NCI-H2196 treated with DMSO at 0.1 percent for 48 hours (cell line): ENCODE data around the gene PLAU.

ENCODE experiments used
- DNase-seq: peaks from one replicate; lab custom pipeline; 2025; ENCODE audit not compliant: unreplicated experiment; lab: John Stamatoyannopoulos, UW

Gene PLAU

DNA sequence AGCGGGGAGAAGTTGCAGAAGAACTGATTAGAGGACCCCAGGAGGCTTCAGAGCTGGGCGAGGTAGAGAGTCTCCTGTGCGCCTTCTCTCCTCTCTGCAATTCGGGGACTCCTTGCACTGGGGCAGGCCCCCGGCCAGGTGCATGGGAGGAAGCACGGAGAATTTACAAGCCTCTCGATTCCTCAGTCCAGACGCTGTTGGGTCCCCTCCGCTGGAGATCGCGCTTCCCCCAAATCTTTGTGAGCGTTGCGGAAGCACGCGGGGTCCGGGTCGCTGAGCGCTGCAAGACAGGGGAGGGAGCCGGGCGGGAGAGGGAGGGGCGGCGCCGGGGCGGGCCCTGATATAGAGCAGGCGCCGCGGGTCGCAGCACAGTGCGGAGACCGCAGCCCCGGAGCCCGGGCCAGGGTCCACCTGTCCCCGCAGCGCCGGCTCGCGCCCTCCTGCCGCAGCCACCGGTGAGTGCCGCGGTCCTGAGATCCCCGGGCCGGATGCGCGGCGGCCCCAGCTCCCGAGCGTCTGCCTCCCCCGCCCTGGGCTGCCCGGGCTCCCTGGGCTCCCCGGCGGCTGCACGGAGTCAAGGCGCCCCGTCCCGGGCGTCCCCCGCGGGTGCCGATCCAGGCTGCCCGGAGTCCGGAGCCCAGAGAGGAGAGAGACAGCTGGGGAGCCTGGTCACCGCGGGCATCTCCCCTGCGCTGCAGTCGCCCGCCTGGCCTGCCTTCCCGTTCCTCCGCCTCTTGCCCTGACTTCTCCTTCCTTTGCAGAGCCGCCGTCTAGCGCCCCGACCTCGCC lies at the start of gene PLAU:
Gene PLAU (plus strand): TSS at position 369 of the 789 bp plus-strand sequence. CDS start 424 bp downstream, outside the sequence.
- DNase-seq = no peak

DNA sequence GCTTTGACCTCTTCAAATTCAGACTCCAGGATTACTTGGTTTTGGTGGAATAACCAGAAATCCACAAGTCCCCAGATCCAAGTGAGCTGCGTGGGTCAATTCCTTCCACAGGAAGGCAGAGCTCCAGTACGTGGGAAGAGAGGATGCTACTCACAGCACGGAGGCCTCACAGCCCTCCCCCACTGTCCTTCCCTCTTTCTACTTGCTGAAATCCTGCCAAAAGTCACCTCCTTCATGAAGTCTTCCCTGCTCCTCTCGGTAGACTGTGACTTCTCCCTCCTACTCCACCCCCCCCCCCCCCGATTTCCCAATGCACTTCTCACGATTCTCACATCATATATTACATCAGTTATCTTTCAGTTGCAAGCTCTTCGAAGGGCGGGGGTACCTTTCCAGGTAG lies 48.9 kb upstream of the PLAU start:
- no peak for DNase-seq

DNA sequence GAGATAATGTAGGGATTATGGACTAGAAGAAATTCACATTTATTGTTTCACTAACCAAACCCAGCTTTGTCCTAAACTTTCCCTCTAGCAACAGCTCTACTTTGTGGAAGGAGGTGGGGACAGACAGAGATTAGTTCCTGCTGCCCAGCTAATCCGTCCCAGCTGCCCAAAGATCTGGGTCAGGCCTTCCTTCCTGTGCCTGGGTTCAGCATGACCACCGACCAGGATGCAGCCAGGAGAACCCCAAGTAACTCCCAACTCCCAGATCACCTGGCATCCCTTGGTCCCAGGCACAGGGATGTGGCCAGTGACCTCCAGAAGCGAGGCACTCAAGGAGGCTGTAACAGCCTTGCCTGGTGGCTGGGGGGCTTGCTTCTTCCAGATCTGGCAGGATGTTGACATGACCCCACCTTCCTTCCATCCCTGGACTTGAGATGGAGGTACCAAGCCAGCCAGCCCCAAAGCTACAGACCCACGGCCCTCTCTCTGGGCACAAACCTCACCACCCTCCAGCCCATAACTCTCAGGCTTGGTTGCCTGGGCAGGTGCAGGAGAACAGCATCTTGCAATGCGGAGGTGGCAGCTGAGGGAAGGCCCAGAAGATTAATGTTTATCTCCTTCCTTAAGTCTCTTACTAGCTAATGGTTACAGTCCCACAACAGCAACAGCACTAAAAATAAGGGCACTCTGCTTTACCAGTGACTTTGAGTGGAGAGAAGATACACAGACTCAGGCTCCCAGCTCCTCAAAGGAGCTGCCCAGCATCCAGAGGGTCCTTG lies 47.7 kb upstream of the PLAU start:
- no peak for DNase-seq

DNA sequence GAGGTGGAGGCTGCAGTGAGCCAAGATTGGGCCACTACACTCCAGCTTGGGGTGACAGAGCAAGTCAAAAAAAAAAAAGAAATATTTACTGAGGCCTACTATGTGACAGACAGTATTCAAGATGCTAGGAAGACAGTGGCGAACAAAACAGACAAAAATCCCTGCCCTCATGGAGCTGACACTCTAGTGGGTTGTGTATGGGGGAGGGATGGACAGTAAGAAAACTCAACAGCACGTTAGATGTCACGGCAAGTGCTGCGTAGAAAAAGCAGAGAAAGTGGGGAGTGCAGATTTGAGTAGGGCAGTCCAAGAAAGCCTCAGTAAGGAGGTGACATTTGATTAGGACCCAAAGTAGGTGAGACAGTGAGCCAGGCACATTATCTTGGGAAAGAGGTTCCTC lies 46.7 kb upstream of the PLAU start:
- DNase-seq = no peak

DNA sequence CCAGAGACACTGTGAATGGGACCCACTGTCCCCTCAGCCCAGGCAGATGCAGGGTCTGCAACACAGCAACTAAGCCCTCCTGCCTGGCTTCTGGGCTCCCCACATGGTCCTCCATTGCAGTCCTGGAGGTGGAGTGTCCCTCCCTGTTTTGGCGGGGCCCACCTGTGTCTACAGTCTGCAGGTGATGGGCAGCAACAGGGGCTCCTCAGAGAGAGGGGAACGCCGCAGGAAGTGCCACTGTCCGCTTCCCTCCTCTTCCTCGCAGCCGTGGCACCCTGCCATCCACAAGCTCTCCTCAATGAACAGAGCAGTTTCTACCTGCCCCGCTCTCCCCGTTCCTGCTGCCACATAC lies 45.8 kb upstream of the PLAU start:
- DNase-seq = no peak

DNA sequence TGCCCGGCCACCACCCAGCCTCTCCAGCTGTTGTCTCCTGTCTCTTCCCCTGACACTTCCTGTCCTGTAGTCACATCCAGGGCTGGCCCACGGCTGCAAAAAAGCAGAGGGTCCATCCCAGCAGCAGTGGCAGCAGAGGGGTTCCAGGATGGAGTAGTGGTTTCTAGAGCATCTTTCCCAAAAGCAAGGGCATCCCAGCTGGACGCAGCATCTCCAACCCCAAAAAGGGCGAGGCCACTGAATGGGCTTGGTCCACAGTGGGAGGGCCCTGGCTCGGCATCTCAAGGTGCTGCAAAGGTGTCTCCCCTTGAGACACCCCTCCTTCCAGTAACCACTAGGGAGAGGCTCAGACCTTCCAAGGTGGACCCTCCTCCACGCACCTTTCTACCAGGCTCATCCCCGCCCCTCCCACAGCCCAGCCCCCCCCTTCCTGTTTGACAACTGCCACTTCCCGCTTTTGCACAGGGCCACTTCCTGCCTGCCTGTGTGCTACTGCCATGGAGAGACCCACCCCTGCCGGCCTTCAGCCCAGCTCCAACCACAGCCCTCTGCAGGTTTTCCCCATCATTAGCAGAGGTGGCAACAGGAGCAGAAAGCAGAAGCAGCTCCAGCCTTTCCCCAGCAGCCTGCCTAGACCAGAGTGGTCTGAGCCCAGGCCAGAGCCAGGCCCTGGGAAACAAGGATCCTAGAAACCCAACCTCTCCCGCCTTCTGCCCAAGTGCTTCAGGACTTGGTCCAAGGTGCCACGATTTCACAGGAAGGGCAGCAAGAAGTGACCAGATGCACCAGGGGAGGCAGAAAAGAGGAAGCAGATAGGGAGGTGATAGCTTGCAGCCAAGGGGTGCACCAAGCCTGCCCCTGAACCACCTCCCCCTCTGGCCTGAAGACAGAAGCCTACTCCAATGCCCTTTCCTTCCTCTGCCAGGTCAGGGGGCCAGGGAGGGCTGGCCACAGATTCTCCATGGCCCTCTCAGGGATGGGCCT lies 45.2 kb upstream of the PLAU start:
- DNase-seq = no peak

DNA sequence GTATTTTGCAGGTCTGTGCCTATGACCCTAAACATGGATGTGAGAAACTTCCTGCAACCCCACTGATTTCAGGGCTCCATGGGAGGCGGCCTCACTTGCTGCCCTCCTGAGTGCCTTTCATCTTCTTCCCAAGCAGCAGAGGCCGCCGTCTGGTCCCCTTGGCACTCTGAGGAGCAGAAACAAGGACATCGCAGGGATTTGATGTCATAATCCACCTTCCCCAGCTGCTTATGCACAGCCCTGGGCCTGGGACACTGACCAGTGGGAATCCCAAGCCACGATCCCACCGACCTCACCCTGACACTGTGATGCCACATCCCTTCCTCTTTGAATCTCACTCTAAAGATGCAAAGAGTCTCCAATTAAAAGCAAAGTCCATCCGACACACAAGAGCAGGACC lies 44.3 kb upstream of the PLAU start:
- no peak for DNase-seq

DNA sequence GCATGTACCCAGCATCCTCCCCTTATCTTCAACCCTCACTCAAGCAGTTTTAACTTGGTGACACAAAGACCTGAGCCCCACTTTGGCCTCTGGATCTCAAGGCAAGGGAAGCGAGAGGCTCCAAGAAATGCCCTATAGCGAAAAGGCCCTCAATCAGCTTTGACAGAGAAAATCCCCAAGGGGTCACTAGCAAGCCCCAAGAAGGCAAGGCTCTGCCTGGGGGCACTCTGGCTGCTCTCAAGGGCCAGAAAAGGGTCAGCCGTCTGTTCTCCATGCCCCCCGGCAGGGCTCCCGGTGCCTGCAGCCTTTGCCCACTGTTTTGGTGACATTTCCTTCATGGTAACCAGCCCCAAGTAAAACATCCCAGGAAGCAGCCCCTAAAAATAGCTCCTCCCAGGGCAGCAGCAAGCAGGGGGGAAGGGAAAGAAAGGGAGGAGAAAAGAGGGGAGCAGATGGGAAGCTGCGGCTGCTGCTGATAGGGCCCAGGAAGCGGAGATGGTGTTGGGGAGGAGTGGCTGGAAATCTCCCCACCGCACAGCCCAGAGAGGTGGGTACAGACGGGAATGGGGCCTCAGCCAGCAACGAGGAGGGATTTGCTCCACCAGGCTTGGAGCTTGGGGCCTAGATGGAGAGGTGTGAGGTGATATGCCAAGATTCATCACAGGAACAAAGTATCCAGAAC lies 43.7 kb upstream of the PLAU start:
- DNase-seq = no peak

DNA sequence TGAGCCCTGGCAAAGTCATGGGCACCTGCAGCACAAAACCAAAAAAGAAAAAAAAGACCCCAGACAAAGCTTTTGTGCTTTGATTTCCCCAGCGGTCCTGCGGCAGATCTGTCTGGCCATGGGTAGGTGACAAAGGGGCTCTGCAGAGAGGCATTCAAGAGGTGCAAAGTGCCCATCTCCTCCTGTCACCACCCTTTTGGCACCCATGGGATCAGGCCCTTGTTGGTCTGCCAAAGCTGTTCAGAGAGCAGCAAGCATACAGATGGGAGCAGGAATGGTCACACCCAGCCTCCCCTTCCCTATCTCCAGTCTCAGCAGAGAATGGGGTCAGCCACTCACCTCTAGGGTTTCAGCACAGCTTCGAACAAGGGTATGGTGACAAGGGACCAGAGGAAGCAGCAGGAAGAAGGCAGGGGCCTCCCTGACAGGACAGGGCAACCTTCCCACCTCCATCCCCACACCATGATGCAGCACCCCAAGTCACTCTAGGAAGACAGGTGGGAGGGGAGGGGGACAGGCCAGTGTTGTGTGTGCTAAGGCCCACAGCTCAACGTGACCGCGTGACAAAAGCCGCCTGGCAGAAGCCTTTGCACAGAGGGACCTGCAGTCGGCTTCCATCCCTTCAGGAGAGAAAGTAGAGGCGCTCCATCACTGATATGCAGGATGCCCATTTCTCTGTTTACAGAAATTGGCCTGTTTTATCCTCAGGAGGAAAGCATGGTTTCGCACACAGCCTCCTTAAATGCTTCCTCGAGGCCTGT lies 42.9 kb upstream of the PLAU start:
- no peak for DNase-seq

DNA sequence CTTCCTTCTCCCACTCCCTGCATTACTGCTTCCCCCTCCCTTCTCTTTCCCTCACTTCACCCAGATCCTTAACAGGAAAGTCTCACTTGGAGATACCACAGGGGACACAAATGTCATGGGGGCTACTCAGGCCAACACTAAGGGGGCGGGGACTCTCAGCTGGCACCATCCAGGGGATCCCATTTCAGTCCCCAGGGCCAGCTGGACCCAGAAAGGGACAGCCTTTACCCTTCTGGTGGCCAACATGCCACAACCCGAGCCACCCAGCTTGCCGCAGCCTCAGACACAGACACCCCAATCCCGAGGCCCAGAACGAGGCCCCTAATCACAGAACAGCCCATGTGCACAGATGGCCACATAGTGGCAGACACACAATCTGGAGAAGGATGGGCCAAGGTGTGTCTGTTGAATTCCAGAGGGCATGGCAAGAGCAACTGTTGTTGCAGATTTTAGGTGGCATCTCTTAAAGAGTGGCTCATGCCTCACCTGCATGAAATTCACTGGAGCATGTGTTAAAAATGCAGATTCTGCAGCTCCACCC lies 42.2 kb upstream of the PLAU start:
- DNase-seq = no peak

DNA sequence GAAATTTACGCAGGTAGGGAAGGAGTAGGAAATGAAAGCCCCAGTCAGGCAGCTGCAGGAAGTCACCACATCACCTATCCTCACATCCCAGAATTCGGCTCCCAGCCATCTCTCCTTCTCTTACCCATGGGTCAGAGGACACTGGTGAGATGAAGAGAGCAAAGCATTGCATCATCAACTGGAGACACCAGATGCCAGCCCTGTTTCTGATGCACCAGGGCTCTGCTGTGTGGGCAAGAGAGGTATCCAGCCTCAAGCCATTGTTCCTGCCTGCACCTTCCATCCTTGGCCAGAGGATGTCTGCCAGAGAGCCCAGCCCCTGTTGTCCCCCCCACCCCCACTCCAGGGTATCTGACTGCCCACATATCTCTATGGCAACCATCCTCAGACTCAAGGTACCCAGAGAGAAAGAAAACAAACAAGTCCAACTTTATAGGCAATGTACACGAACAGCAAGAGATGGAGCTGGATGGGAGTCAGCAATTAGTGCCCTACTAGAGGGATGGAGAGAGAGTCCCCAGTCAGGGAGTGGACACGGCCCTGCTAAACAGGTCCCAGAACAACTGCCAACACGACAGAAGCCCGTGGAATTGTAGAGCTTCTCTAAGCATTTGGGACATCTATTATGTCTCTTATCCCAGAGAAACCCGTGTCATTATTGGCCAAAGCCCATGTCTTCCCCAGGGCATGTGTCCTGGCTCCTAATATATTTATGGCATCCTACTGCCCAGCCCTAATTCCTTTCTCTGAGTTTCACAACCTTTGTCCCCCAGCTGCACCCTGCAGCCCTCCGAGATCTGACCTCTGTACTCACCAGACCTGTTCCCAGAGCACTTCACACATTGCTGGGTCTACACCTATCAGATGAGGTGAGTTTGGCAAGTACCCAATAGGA lies 39.4 kb upstream of the PLAU start:
- DNase-seq = no peak

DNA sequence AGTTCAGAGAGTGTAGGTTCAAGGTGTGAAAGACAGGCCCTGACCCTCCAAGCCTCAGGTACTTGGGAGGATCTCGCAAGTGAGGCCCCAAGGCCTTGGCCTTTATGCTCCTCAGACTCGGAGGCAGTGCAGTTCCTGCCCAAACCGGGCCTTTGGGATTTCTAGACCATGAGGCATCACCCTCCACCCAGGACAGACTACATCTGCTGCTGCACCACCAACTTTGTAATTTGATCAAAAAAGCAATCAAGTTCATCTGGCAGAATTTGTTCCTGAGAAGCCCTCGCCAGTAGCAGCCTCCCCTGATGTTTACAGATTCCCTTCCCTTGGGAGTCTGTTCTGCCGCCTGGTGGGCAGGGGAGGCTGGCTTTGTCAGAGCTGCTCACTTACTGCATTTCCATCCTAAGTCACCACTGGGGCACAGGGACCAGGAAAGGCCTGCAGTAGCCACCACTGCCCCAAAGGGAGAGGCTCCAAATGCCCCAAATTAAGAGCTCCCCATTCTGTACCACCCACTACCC lies 38.7 kb upstream of the PLAU start:
- no peak for DNase-seq

DNA sequence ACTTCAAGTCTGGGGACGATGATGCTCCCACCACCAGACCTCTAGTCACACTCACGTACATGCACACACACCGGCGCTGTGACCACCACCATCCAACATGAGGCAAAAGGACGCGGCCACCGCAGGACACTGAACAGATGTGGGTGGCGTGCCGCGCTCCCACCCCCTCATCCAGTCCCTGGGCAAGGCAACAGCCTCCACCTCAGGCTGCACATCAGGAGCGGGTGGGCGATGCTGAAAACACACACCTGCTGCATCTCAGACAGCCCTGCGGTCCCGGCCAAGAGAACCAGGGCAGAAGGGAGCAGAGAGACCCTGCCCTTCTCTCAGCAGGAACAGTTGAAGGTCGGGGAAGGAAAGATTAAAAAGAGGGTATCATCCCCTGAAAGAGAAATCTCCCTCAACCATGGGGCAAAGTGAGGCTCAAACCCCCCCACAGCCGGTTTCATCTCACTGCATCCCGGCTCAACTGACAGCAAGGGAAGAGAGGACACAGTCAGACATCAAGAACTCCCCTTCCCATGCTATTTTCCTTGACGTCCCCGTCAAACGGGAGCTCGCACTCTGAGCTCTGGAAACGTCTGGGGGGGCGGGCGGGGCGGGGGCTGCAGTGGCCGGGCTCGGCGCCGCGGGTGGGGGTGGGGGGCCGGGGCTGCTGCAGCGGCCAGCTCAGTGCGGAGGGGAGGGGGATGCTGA lies 37.6 kb upstream of the PLAU start:
- no peak for DNase-seq

DNA sequence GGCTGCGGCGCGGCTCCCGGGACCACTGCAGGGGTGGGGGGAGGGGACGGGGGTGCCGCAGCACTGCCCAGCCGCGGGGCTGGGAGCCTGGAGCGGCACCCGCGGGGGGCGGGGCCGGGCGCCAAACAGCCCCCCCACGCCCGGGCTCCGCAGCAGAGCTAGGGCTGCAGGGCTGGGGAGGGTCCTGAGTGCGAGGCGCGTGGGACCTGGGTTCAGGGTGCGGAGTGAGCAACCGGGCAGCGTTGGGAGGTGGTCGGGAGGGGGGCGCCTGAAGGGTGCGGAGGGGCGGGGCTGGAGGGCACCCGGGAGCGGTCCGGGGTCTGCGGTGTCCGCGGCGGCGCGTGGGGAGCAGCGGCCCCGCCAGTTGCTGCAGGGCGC lies 37.1 kb upstream of the PLAU start:
- DNase-seq = no peak

DNA sequence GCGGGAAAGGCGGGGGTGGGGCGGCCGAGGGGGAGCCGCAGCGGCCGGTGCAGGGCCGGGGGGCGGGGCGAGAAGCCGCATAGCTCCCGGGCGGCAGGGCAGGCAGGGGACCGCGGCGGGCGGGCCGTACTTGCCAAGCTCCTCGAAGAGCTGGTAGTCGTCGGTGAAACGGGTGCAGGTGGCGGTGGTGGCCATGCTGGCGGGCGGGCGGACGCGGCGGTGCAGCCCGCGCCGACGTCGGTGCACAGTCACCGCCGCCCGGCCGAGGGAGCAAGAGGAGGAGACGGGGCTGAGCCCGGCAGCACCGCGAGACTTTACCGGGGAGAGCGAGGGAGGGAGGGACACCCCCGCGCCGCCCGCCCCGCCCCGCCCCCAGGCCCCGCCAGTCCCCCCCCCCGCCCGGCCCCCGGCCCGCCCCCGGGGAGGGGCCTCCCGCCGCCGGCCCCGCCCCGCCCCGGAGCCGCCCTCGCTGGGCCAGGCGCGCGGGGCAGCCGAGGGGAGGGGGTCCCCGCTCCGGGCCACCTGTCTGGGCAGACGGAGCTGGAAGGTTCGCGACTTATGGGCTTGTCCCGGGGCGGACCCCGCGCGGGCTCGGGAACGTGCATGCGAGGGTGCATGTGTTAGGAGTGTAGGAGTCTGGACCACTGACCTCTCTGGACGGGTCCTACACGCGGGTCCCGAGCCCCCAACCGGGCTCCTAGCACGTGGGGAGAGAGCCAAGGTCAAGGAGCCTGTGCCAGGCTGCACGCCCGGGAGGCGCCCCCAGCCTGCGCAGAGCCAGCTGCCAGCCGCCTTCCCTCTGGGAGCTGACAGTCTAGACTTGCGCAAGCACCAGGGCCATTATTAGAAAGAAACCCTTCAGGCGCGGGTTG lies 36.4 kb upstream of the PLAU start, which contains the start of gene CAMK2G:
Gene CAMK2G (minus strand): TSS at position 289 of the 872 bp plus-strand sequence. CDS start 94 bp downstream, at position 195.
- DNase-seq = peak; percentile 63

DNA sequence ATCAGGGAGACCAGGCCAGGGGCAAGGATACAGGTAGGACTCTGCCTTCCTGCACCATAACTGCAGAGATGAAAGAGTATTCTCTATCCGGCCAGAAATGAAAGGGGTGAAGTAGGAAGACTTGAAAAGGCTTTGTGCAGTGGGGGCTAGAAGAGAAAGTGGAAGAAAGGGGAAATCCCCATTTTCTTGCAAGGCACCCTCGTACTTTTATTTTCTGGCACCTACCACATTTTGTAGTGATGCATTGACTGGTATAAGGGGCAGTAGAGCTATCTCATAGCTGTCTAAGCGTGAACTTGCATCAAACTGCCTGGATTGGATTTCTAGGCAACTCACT lies 35.8 kb upstream of the PLAU start:
- no peak for DNase-seq

DNA sequence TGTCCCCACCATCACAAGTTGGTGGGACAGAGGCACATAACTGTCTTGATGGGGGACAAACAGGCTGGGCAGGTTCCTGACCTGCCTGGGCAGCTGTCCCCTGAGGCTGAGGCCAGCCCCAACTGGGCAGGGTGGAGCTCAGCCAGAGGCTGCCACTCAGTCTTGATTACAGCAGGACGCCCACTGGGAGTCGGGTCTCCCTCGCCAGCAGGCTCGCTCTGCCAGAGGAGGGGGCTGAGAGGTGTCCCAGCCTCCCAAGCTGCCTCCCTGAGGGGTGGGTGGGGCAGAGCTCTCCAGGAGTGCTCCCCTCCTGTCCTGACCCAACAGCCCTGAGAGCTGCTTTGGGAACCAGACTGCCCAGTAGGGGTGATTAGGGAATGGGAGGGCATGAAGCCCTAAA lies 34.8 kb upstream of the PLAU start:
- DNase-seq = no peak
